Stimulated activated naive CD8-positive, alpha-beta T cell treated with anti-CD3 and anti-CD28 coated beads, Interleukin-15, amount 100 ng/mL, for 72 hours (primary cell): ENCODE data around the gene SLC25A41.

Experiments
- ATAC-seq: fragments of 150-1000 bp; cut with Tn5 transposase; 2 replicates; pipeline ENCODE4 v1.10.0; 2021; ENCODE audit warnings: mild to moderate bottlenecking, moderate library complexity
- DNase-seq, 2 donors: peaks; one replicate each; pipeline ENCODE4 v3.0.0; 2021 to 2022
- H3K27ac Mint-ChIP-seq, 2 donors: one replicate each; pipeline ENCODE4 v1.8.0; 2022; ENCODE audit warnings: mild to moderate bottlenecking in 2 of 2, mixed read lengths in 2 of 2, moderate library complexity in 2 of 2
- H3K27me3 Mint-ChIP-seq: one replicate; pipeline ENCODE4 v1.8.0; 2022; ENCODE audit warnings: mixed read lengths
- H3K4me1 Mint-ChIP-seq: one replicate; pipeline ENCODE4 v1.8.0; 2022; ENCODE audit warnings: mild to moderate bottlenecking, mixed read lengths
- H3K4me3 Mint-ChIP-seq, 2 donors: one replicate each; pipeline ENCODE4 v1.8.0; 2022; ENCODE audit warnings: mild to moderate bottlenecking in 2 of 2, mixed read lengths in 2 of 2, moderate library complexity in 1 of 2
- H3K9me3 Mint-ChIP-seq, 2 donors: one replicate each; pipeline ENCODE4 v1.8.0; 2022; ENCODE audit warnings: mixed read lengths in 2 of 2

Gene SLC25A41

DNA sequence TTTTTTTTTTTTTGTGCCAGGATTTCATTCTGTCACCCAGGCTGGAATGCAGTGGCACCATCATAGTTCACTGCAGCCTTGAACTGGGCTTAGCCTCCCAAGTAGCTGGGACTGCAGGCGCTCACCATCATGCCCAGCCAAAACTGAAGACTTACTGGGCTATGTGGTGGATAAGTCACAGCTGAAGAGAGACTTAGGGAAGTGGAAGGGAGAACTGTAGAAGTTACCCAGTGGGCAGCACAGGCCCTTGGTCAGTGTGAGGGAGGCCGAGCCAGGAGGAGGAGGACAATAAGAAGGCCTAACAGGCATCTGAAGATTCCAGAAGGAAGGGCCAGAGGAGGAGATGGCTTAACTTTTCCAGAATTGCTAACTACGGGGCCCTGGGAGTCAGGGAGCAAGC is 53.8 kb downstream of the SLC25A41 start:
- no peaks in the 10 kb centered on the region for H3K27me3 Mint-ChIP-seq
- no peak overlapping the region for H3K4me3 Mint-ChIP-seq
- ATAC-seq (no peak), DNase-seq (no peak)
- H3K9me3 Mint-ChIP-seq, result no peaks in the 10 kb centered on the region
- H3K4me1 Mint-ChIP-seq, result peaks cover 2% of the 10 kb centered on the region
- peak overlapping the region in 1 of 2 donors; percentile 38 for H3K27ac Mint-ChIP-seq

DNA sequence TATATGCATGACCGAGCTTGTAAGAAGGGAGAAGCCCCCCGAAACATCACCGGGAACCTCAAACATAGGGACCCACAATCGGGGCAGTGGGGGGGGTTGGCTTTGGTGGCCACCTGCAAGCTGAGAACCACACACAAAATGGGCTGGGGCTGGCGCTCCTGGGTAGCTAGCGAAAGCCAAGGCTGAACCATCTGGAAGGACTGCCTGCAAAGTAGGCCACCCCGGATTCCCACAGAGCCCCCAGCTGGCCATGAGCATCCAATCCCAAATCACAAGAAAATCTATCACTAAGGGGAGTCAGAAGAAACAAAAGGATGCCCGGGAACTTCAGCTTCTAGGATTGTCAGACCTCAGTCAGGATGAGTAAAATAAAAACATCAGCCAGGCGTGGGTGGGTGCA is 55.1 kb downstream of the SLC25A41 start:
- ATAC-seq (no peak), DNase-seq (no peak)
- Mint-ChIP-seq H3K4me1 (peaks cover 14% of the 10 kb centered on the region), H3K9me3 (no peaks in the 10 kb centered on the region), H3K27me3 (no peaks in the 10 kb centered on the region), H3K27ac (no peak overlapping the region), H3K4me3 (no peak overlapping the region)

DNA sequence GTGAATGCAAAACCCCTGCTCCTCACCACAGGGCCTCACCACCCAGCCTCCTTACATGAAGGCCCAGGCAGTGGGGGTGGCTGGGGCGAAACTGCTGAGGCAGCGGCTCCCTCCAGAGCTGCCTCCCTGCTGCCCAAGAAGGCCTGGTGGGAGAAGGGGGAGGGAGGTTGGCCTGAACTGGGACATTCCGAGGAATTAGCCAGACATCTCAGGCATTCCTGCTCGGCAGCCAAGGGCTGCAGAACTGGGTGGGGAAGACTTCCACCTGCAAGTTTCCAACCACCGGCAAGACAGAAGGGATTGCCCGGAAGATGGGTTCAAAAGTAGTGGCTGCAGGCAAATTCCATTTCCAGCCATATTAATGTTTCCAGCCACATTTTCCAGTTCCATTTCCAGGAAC is 55.5 kb downstream of the SLC25A41 start:
- DNase-seq (no peak), ATAC-seq (no peak)
- H3K27me3 Mint-ChIP-seq, result no peaks in the 10 kb centered on the region
- no peak overlapping the region for H3K27ac Mint-ChIP-seq
- no peaks in the 10 kb centered on the region for H3K9me3 Mint-ChIP-seq
- H3K4me1 Mint-ChIP-seq, result peaks cover 15% of the 10 kb centered on the region
- no peak overlapping the region for H3K4me3 Mint-ChIP-seq

DNA sequence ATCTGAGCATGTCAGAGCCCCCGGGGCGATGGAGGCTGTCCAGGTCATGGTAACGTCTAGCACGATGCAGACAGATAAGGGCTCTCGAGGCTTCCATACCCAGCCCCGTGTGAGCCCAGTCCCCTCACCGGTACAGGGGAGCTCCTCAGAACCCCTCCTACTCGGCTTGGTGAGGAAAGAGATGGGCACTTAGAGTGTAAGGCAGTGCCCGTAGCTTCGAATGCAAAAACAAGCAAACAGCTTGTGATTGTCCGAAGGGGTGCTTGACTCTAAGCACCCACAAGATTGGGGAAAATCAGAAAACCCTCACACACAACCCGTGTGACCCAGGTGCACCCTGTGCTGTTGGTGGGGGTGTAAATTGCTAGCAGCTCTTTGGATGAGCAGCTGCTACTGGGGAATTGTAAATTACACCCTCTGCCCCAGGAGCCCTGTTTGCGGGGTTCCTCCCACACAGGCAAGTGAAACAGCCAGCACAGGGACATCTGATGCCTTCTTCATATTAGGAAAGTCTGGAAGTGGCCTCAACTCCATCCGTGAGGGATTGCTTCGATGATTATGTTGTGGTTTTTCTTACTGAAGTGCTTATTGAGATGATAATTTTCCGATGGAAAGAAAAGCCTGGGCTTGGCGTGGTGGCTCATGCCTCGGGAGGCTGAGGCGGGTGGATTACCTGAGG is 56.9 kb downstream of the SLC25A41 start:
- no peak for ATAC-seq
- no peaks in the 10 kb centered on the region for H3K27me3 Mint-ChIP-seq
- no peak overlapping the region for H3K4me3 Mint-ChIP-seq
- no peak for DNase-seq
- no peak overlapping the region for H3K27ac Mint-ChIP-seq
- H3K4me1 Mint-ChIP-seq, result peaks cover 21% of the 10 kb centered on the region
- H3K9me3 Mint-ChIP-seq, result no peaks in the 10 kb centered on the region
